Thymus (tissue), 11 donors: Measurements from ENCODE around the gene FSIP1. TPM values are rescaled to one million over a fixed set of nuclear protein-coding genes. Genes with fewer than 3 reads are reported as not detected.
A peak's percentile ranks its signal among the peaks of the same experiment; 100 is the strongest.

ENCODE experiments used
- DNase-seq, 9 donors: peaks; one replicate each; pipeline ENCODE4 v3.0.0-alpha.2; 2013; ENCODE audit warnings: low spot score in 9 of 9, low read depth in 6 of 9, missing footprints in 1 of 9
- H3K27ac ChIP-seq, 2 donors: one replicate each; pipeline ENCODE4 v1.5.1; 2013; ENCODE audit warnings: control low read depth in 1 of 2, low read depth in 1 of 2, low read length in 1 of 2, mild to moderate bottlenecking in 1 of 2, moderate library complexity in 1 of 2
- H3K27me3 ChIP-seq, 2 donors: one replicate each; pipeline ENCODE4 v1.5.1; 2013; ENCODE audit warnings: low read length in 1 of 2; ENCODE audit not compliant: control insufficient read depth in 2 of 2, insufficient read depth in 1 of 2
- H3K36me3 ChIP-seq, 2 donors: one replicate each; pipeline ENCODE4 v1.5.1; 2013; ENCODE audit warnings: low read length in 1 of 2, mild to moderate bottlenecking in 1 of 2, moderate library complexity in 1 of 2; ENCODE audit not compliant: control insufficient read depth in 2 of 2, insufficient read depth in 2 of 2
- H3K4me1 ChIP-seq, 2 donors: one replicate each; pipeline ENCODE4 v1.5.1; 2013; ENCODE audit warnings: low read length in 2 of 2; ENCODE audit not compliant: control insufficient read depth in 2 of 2, insufficient read depth in 2 of 2
- H3K4me3 ChIP-seq, 2 donors: one replicate each; pipeline ENCODE4 v1.5.1; 2013; ENCODE audit warnings: low read length in 2 of 2, control low read depth in 1 of 2, mild to moderate bottlenecking in 1 of 2
- H3K9me3 ChIP-seq, 2 donors: one replicate each; pipeline ENCODE4 v1.5.1; 2013; ENCODE audit warnings: low read length in 1 of 2, mild to moderate bottlenecking in 1 of 2; ENCODE audit not compliant: control insufficient read depth in 2 of 2, insufficient read depth in 1 of 2
- WGBS: extraction: QIAGEN DNeasy Blood & Tissue Kit; methylation state at CpG from one replicate; pipeline ENCODE4 v1.1.7; 2013; 5-methylcytosine and 5-hydroxymethylcytosine counted together
- polyA plus RNA-seq: library from polyadenylated mRNA; stranded (reverse); fragments of 200-250 nt; gene quantifications from one replicate; pipeline ENCODE4 v1.2.3, GENCODE V29; 2013
- total RNA-seq: library from RNA; stranded (reverse); fragments of 120-200 nt; gene quantifications from one replicate; pipeline ENCODE4 v1.2.4, GENCODE V29; 2013
- donor health status: healthy.

FSIP1 gene
- total and polyA plus RNA-seq, 2 donors, result 0.37 to 0.76 TPM

DNA sequence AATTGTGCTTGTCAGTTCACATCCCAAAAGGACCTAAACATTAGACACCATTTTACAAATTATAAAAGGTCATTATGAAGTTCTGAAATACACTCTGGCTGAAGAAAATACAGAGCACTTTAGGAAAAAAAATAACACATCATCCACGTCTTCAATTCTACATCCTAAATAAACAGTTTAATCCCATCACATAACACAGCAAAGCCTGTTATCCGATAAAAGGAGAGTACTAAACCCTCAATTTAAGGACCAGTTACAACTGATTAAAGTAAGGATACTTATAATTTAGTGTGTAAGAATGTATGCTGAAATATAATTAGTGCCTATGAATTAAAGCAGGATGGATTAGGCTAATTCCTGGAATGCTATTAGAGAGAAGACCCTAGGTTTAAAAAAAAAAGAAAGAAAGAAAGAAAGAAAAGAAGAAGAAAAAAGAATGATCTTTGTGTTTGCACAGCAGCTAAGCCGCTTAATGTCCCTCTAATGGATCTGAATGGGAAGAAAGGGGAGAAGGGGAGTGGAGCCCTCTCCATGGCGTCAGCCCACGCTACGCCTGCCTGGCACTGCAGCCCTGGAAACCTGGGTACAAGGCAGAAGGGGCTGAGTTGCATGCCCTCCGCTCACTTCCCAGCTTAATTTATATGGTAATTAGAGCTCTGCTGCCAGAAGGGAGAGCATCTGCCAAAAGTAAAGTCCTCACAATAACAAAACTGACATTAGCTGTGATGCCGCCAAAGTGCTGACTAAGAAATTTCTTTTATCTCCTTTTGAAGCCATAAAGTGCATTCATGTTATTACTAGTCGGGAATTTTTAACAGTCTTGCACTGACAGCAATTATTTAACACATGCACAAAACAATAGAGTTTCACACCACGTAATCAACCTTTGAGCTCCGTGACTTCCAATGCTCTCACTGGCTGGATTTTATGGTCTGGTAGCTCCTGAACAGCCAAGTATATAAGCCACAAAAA is 90.0 kb downstream of the FSIP1 start:
- no peak overlapping the region for H3K27ac ChIP-seq

GRCh38 chr15:39690881-39691634 is 91.6 kb downstream of the FSIP1 start:
- H3K27ac ChIP-seq, result no peak overlapping the region
- DNase-seq, result no peak
- H3K9me3 ChIP-seq, result no peaks in the 10 kb centered on the region
- no peaks in the 10 kb centered on the region for H3K4me1 ChIP-seq
- H3K27me3 ChIP-seq, result no peaks in the 10 kb centered on the region
- WGBS, result 92% methylated on average over 6 of the region's 6 CpGs
- no peak overlapping the region for H3K4me3 ChIP-seq
- no peaks in the 10 kb centered on the region for H3K36me3 ChIP-seq

More for the DNA sequence above, 90.0 kb downstream of the FSIP1 start:
- no peaks in the 10 kb centered on the region for H3K9me3 ChIP-seq
- no peak overlapping the region for H3K4me3 ChIP-seq
- H3K4me1 ChIP-seq, result no peaks in the 10 kb centered on the region
- H3K27me3 ChIP-seq, result no peaks in the 10 kb centered on the region
- WGBS, result 94% methylated on average over 11 of the region's 11 CpGs
- DNase-seq, result no peak
- H3K36me3 ChIP-seq, result no peaks in the 10 kb centered on the region

- H3K36me3 ChIP-seq, result no peaks in the 10 kb centered on the region
- no peak overlapping the region for H3K4me3 ChIP-seq
- H3K4me1 ChIP-seq, result no peaks in the 10 kb centered on the region
- no peaks in the 10 kb centered on the region for H3K9me3 ChIP-seq
- WGBS, result 65% methylated on average over 2 of the region's 2 CpGs
- no peak overlapping the region for H3K27ac ChIP-seq
- DNase-seq, result no peak
- H3K27me3 ChIP-seq, result no peaks in the 10 kb centered on the region
These were observed 94.7 kb downstream of the FSIP1 start for GRCh38 chr15:39687965-39688364.

GRCh38 chr15:39685999-39686613 is 96.5 kb downstream of the FSIP1 start:
- no peaks in the 10 kb centered on the region for H3K27me3 ChIP-seq
- H3K4me3 ChIP-seq, result no peak overlapping the region
- H3K27ac ChIP-seq, result no peak overlapping the region
- peak in 8 of 9 donors; percentile 25 to 68 (median 40) for DNase-seq
- 27% methylated on average over 4 of the region's 4 CpGs for WGBS
- no peaks in the 10 kb centered on the region for H3K9me3 ChIP-seq
- H3K4me1 ChIP-seq, result no peaks in the 10 kb centered on the region
- no peaks in the 10 kb centered on the region for H3K36me3 ChIP-seq

DNA sequence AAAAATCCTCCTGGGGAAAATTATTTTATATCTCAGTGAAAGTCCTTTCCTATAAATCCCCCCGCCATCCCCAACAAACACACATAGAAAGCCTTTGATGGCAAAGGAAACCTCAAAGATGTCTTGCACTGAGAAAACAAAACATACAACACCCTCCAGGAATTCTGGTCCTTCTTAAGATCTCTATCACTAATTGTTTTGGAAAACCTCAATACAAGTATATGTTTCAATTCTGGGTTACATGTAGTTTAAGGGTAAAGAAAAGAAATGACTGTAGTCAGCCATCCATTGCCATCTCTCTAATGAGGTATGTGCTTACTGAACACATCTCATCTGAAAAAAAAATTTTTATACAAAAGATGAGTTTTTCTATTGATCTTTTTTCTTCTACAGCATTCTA is 97.3 kb downstream of the FSIP1 start:
- H3K36me3 ChIP-seq, result no peaks in the 10 kb centered on the region
- H3K9me3 ChIP-seq, result no peaks in the 10 kb centered on the region
- no peak overlapping the region for H3K4me3 ChIP-seq
- no peaks in the 10 kb centered on the region for H3K27me3 ChIP-seq
- 97% methylated on average over 1 of the region's 1 CpG for WGBS
- H3K4me1 ChIP-seq, result no peaks in the 10 kb centered on the region
- no peak for DNase-seq
- H3K27ac ChIP-seq, result no peak overlapping the region

- DNase-seq, result no peak
- no peak overlapping the region for H3K27ac ChIP-seq
- no peaks in the 10 kb centered on the region for H3K4me1 ChIP-seq
- H3K27me3 ChIP-seq, result no peaks in the 10 kb centered on the region
- H3K4me3 ChIP-seq, result no peak overlapping the region
- no peaks in the 10 kb centered on the region for H3K36me3 ChIP-seq
- H3K9me3 ChIP-seq, result no peaks in the 10 kb centered on the region
- 66% methylated on average over 3 of the region's 3 CpGs for WGBS
These were observed 98.4 kb downstream of the FSIP1 start for GRCh38 chr15:39684233-39684632.

- H3K9me3 ChIP-seq, result no peaks in the 10 kb centered on the region
- WGBS, result 89% methylated on average over 2 of the region's 2 CpGs
- DNase-seq, result no peak
- no peak overlapping the region for H3K27ac ChIP-seq
- H3K36me3 ChIP-seq, result no peaks in the 10 kb centered on the region
- no peaks in the 10 kb centered on the region for H3K4me1 ChIP-seq
- H3K27me3 ChIP-seq, result no peaks in the 10 kb centered on the region
- H3K4me3 ChIP-seq, result no peak overlapping the region
These were observed 100.3 kb downstream of the FSIP1 start for GRCh38 chr15:39682366-39682765.

GRCh38 chr15:39680868-39681267 is 101.8 kb downstream of the FSIP1 start:
- WGBS, result 92% methylated on average over 2 of the region's 2 CpGs
- no peak overlapping the region for H3K4me3 ChIP-seq
- no peak for DNase-seq

DNA sequence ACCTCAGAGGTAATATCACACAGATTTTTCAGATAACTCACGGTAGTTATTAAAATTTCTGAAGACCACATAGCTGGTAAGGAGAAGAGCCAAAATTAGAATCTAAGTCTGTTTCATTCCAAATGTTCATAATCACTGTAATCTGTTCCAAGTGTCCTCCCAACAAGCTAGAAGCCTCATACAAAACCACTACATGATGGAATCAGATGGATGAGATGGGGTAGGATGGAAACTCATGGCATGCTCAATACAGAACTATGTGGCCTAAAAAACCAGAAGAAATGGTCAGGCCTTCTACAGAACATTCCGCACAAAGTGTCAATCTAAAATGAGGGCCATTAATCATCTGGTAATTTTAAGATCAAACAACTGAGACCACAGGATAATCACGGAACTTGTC is 110.0 kb downstream of the FSIP1 start:
- Histone ChIP-seq H3K27ac (no peak overlapping the region), H3K4me1 (no peaks in the 10 kb centered on the region), H3K36me3 (no peaks in the 10 kb centered on the region), H3K27me3 (no peaks in the 10 kb centered on the region), H3K4me3 (no peak overlapping the region), H3K9me3 (no peaks in the 10 kb centered on the region)
- no peak for DNase-seq
- WGBS, result 99% methylated on average over 3 of the region's 3 CpGs

More at GRCh38 chr15:39680868-39681267, 101.8 kb downstream of the FSIP1 start:
- no peaks in the 10 kb centered on the region for H3K27me3 ChIP-seq
- no peaks in the 10 kb centered on the region for H3K4me1 ChIP-seq
- H3K27ac ChIP-seq, result no peak overlapping the region
- no peaks in the 10 kb centered on the region for H3K36me3 ChIP-seq
- H3K9me3 ChIP-seq, result no peaks in the 10 kb centered on the region
